ENCODE data around the gene IDUA.

Gene IDUA

GRCh38 chr4:1028574-1029220, 41.9 kb downstream of the IDUA start:
- H3K4me3 ChIP-seq (ENCODE audit: low read depth, low read length) = no peak overlapping the region
- no peak for TF ChIP-seq CTCF (IDR thresholded peaks at IDR 0.05; ENCODE audit: insufficient read depth, low read length, missing control alignments)
- CTCF ChIA-PET = interaction anchor here (1.4 kb wide), 1 partner anchor 8 kb away, joined by 4 read pairs; no protein-coding TSS in a partner anchor
- POLR2A ChIA-PET = no interaction called here
- DNase-seq (ENCODE audit: low read depth, low spot score) = no peak

GRCh38 chr4:1029529-1029928, 42.7 kb downstream of the IDUA start:
- POLR2A ChIA-PET = no interaction called here
- DNase-seq (ENCODE audit: low read depth, low spot score) = no peak
- no peak for TF ChIP-seq CTCF (IDR thresholded peaks at IDR 0.05; ENCODE audit: insufficient read depth, low read length, missing control alignments)
- CTCF ChIA-PET = no interaction called here
- H3K4me3 ChIP-seq (ENCODE audit: low read depth, low read length) = no peak overlapping the region

- CTCF ChIA-PET = no interaction called here
- no peak overlapping the region for H3K4me3 ChIP-seq (ENCODE audit: low read depth, low read length)
- no peak for TF ChIP-seq CTCF (IDR thresholded peaks at IDR 0.05; ENCODE audit: insufficient read depth, low read length, missing control alignments)
- POLR2A ChIA-PET = no interaction called here
- no peak for DNase-seq (ENCODE audit: low read depth, low spot score)
These were observed 43.2 kb downstream of the IDUA start for GRCh38 chr4:1030031-1030430.

GRCh38 chr4:1030559-1030958, 43.7 kb downstream of the IDUA start:
- no peak overlapping the region for H3K4me3 ChIP-seq (ENCODE audit: low read depth, low read length)
- no peak for TF ChIP-seq CTCF (IDR thresholded peaks at IDR 0.05; ENCODE audit: insufficient read depth, low read length, missing control alignments)
- no peak for DNase-seq (ENCODE audit: low read depth, low spot score)
- ChIA-PET CTCF (no interaction called here), POLR2A (no interaction called here)

- DNase-seq (ENCODE audit: low read depth, low spot score) = no peak
- ChIA-PET CTCF (no interaction called here), POLR2A (no interaction called here)
- no peak for TF ChIP-seq CTCF (IDR thresholded peaks at IDR 0.05; ENCODE audit: insufficient read depth, low read length, missing control alignments)
- H3K4me3 ChIP-seq (ENCODE audit: low read depth, low read length) = no peak overlapping the region
These were observed 44.5 kb downstream of the IDUA start for GRCh38 chr4:1031346-1031745.

- CTCF ChIA-PET = no interaction called here
- DNase-seq (ENCODE audit: low read depth, low spot score) = no peak
- peak; percentile 14 for TF ChIP-seq CTCF (IDR thresholded peaks at IDR 0.05; ENCODE audit: insufficient read depth, low read length, missing control alignments)
- POLR2A ChIA-PET = no interaction called here
- H3K4me3 ChIP-seq (ENCODE audit: low read depth, low read length) = no peak overlapping the region
These were observed 45.3 kb downstream of the IDUA start for GRCh38 chr4:1031956-1032795.
